HCT116 (cell line): ENCODE data around the gene SLC4A11. TPM values are rescaled to one million over a fixed set of nuclear protein-coding genes. Genes with fewer than 3 reads are reported as not detected.
"Not testable (repeated sequence)": the region's sequence is repeated elsewhere in the genome, so short reads cannot be mapped to it uniquely, and the experiment has no call there.

ENCODE experiments used
- ATAC-seq: fragments of 200-7000 bp; cut with Tn5 transposase; 2 replicates; pipeline ENCODE4 v1.9.1; 2020; ENCODE audit warnings: mild to moderate bottlenecking, moderate library complexity
- BruUV-seq: library from RNA; stranded (reverse); fragments of 400-500 nt; replicated peaks from 2 replicates; lab custom pipeline; 2021; lab: Mats Ljungman, UMichigan
- CTCF ChIA-PET: fragments of 300-600 bp; sonication (Branson Sonifier 250); formaldehyde crosslinking; loops from one replicate; lab custom pipeline; 2021; ENCODE audit warnings: antibody characterized with exemption; lab: Charles Lee
- POLR2A ChIA-PET: fragments of 300-600, 350-600 bp; sonication (Branson Sonifier 250); formaldehyde crosslinking; loops from one replicate; lab custom pipeline; 2021; ENCODE audit warnings: antibody characterized with exemption; lab: Charles Lee
- RAD21 ChIA-PET, 2 experiments: fragments of 300-600 bp; sonication (Branson Sonifier 250); formaldehyde crosslinking; loops; one replicate each; lab custom pipeline; 2023; ENCODE audit warnings: low total read pairs in 2 of 2; ENCODE audit not compliant: uncharacterized antibody in 2 of 2, unreplicated experiment in 2 of 2, low non-redundant PET in 1 of 2; lab: Charles Lee
- DNase-seq: peaks from one replicate; pipeline ENCODE4 v3.0.0-alpha.2; 2010; ENCODE audit warnings: low read depth, low spot score
- H2AFZ ChIP-seq: fragments of 200-600 bp; shearing (Covaris generic), sonication (generic); 2 replicates; pipeline ENCODE4 v1.6.1; 2017; ENCODE audit warnings: low read depth, mixed run types, mixed read lengths, antibody characterized with exemption, low read length; ENCODE audit not compliant: poor library complexity, severe bottlenecking
- H3K27ac ChIP-seq: 2 replicates; pipeline ENCODE4 v1.5.1; 2012; ENCODE audit warnings: low read depth, low read length
- H3K27me3 ChIP-seq: fragments of 200-600 bp; sonication (generic); 2 replicates; pipeline ENCODE4 v1.6.1; 2016; ENCODE audit warnings: mixed run types, low read length, mixed read lengths; ENCODE audit not compliant: insufficient read depth
- H3K36me3 ChIP-seq, 2 experiments: fragments of 200-500 bp in 1 of 2; fragments of 200-600 bp in 1 of 2; sonication (Bioruptor generic) in 1 of 2; sonication (generic) in 1 of 2; 2 replicates each; pipeline versions ENCODE4 v1.5.1 to v1.6.1; 2014 to 2016; ENCODE audit warnings: low read length in 2 of 2, inconsistent platforms in 1 of 2, mixed read lengths in 1 of 2, mixed run types in 1 of 2; ENCODE audit not compliant: insufficient read depth in 2 of 2, control insufficient read depth in 1 of 2
- H3K4me1 ChIP-seq, 2 experiments: fragments of 200-600 bp in 1 of 2; sonication (generic) in 1 of 2; 2 replicates each; pipeline versions ENCODE4 v1.5.1 to v1.6.1; 2012 to 2017; ENCODE audit warnings: low read length in 2 of 2, inconsistent platforms in 1 of 2, mild to moderate bottlenecking in 1 of 2, mixed read lengths in 1 of 2, mixed run types in 1 of 2, moderate library complexity in 1 of 2; ENCODE audit not compliant: insufficient read depth in 2 of 2, control insufficient read depth in 1 of 2
- H3K4me2 ChIP-seq: fragments of 200-600 bp; sonication (generic); 2 replicates; pipeline ENCODE4 v1.6.1; 2017; ENCODE audit warnings: mixed run types, low read length, mixed read lengths
- H3K4me3 ChIP-seq, 2 experiments: fragments of 200-600 bp in 1 of 2; sonication (generic) in 1 of 2; replicated peaks in 1 of 2; 2 replicates each; pipeline ENCODE4 v1.5.1; 2011 to 2016; ENCODE audit warnings: low read length in 2 of 2, control low read depth in 1 of 2, low read depth in 1 of 2, mild to moderate bottlenecking in 1 of 2, mixed read lengths in 1 of 2, mixed run types in 1 of 2
- H3K79me2 ChIP-seq: fragments of 200-600 bp; sonication (generic); 2 replicates; pipeline ENCODE4 v1.6.1; 2017; ENCODE audit warnings: mild to moderate bottlenecking, mixed run types, low read length, moderate library complexity, mixed read lengths; ENCODE audit not compliant: insufficient read depth
- H3K9ac ChIP-seq: fragments of 200-600 bp; sonication (generic); 2 replicates; pipeline ENCODE4 v1.6.1; 2016; ENCODE audit warnings: low read length, mixed read lengths
- H3K9me2 ChIP-seq: fragments of 200-600 bp; sonication (generic), shearing (Covaris generic); 2 replicates; pipeline ENCODE4 v1.6.1; 2017; ENCODE audit warnings: mixed run types, mild to moderate bottlenecking, moderate library complexity; ENCODE audit not compliant: insufficient read depth
- H3K9me3 ChIP-seq, 2 experiments: fragments of 200-500 bp in 1 of 2; fragments of 200-600 bp in 1 of 2; sonication (Bioruptor generic) in 1 of 2; sonication (generic) in 1 of 2; 2 replicates each; pipeline ENCODE4 v1.6.1; 2014 to 2017; ENCODE audit warnings: low read length in 2 of 2, mixed read lengths in 2 of 2, inconsistent platforms in 1 of 2, low read depth in 1 of 2, mild to moderate bottlenecking in 1 of 2, mixed run types in 1 of 2, moderate library complexity in 1 of 2; ENCODE audit not compliant: control insufficient read depth in 1 of 2, insufficient read depth in 1 of 2
- H4K20me1 ChIP-seq: fragments of 200-600 bp; sonication (generic), shearing (Covaris generic); 2 replicates; pipeline ENCODE4 v1.6.1; 2017; ENCODE audit warnings: mixed run types, mild to moderate bottlenecking, moderate library complexity; ENCODE audit not compliant: insufficient read depth
- JUND ChIP-seq: IDR thresholded peaks from 2 replicates; pipeline ENCODE4 v1.6.1; 2012
- TCF7L2 ChIP-seq: IDR thresholded peaks from 2 replicates; pipeline ENCODE4 v1.7.0; 2011; ENCODE audit warnings: borderline replicate concordance, inconsistent platforms; ENCODE audit not compliant: insufficient read depth, insufficient read length; ENCODE audit errors: extremely low read depth
- YY1 ChIP-seq: IDR thresholded peaks from 2 replicates; pipeline ENCODE4 v1.6.1; 2011; ENCODE audit warnings: low read length, low read depth, moderate library complexity, mild to moderate bottlenecking; ENCODE audit not compliant: insufficient replicate concordance; ENCODE audit errors: extremely low read depth
- ZFX ChIP-seq: fragments of 450-650 bp; IDR thresholded peaks from 2 replicates; pipeline ENCODE4 v1.6.1; 2017
- ZNF274 ChIP-seq: fragments of 200-500 bp; sonication (Bioruptor generic); IDR thresholded peaks from 2 replicates; pipeline ENCODE4 v1.6.1; 2014; ENCODE audit warnings: mild to moderate bottlenecking, low read depth, low read length, inconsistent platforms
- intact Hi-C: fragments of 100-400 bp; cut with micrococcal nuclease; formaldehyde crosslinking; loops from 2 replicates; pipeline ENCODE4 v1.10.0; 2022
- total RNA-seq: library from RNA; stranded (reverse); gene quantifications from one replicate; pipeline ENCODE4 v1.2.1, GENCODE V29; 2021; ENCODE audit not compliant: unreplicated experiment
- TF ChIP-seq, protein P1 (sequence below): IDR thresholded peaks from 2 replicates; pipeline ENCODE4 v1.6.1; 2011; ENCODE audit warnings: mild to moderate bottlenecking, low read length, moderate library complexity; ENCODE audit not compliant: insufficient replicate concordance; ENCODE audit errors: extremely low read depth

SLC4A11 gene
- total RNA-seq, 1 experiment from 2014 or later: 22.7 TPM

DNA sequence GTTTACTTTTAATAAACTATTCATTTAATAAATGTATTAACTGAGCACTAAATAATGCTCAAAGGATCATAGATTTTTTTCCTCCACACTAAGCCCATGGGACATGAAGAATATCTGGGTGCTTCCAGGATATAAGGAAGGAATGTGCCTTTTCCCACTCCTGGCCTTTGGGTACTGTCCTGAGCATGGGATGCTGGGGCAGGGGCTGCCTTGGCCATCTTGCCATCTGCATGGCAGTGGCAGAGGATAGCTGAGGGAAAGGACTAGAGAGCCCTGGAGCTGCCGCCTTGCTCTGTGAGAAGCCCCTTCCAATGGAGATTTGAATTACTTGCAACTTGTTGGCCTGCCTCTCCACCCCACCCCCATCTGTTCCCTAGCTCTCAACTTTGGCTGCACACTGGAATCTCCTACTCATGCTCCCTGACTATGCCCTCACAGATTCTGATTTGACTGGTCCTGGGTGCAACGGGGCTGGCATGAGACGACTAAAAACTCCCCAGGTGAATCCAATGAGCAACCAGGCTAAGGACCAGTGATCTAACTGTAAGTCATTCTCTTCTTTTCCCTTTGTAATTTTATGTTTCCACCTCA is 50.1 kb downstream of the SLC4A11 start (continued):
- TF ChIP-seq, protein P1, sequence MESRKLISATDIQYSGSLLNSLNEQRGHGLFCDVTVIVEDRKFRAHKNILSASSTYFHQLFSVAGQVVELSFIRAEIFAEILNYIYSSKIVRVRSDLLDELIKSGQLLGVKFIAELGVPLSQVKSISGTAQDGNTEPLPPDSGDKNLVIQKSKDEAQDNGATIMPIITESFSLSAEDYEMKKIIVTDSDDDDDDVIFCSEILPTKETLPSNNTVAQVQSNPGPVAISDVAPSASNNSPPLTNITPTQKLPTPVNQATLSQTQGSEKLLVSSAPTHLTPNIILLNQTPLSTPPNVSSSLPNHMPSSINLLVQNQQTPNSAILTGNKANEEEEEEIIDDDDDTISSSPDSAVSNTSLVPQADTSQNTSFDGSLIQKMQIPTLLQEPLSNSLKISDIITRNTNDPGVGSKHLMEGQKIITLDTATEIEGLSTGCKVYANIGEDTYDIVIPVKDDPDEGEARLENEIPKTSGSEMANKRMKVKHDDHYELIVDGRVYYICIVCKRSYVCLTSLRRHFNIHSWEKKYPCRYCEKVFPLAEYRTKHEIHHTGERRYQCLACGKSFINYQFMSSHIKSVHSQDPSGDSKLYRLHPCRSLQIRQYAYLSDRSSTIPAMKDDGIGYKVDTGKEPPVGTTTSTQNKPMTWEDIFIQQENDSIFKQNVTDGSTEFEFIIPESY: no peak
- no peak for TF ChIP-seq TCF7L2
- TF ChIP-seq JUND: no peak
- no peak for TF ChIP-seq ZFX
- TF ChIP-seq ZNF274: no peak
- no peak for TF ChIP-seq YY1

DNA sequence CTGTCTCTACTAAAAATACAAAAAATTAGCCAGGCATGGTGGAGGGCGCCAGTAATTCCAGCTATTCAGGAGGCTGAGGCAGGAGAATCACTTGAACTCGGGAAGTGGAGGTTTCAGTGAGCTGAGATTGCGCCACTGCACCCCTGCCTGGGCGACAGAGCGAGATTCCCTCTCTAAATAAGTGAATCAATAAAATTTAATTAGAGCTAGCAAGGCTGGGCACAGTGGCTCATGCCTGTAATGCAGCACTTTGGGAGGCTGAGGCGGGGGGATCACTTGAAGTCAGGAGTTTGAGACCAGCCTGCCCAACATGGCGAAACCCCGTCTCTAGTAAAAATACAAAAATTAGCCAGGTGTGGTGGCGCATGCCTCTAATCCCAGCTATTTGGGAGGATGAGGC is 51.1 kb downstream of the SLC4A11 start:
- RAD21 ChIA-PET: not testable (repeated sequence)

More for the DNA sequence above, 51.1 kb downstream of the SLC4A11 start:
- H3K79me2 ChIP-seq, H3K27me3 ChIP-seq, H3K9me2 ChIP-seq, H3K27ac ChIP-seq, CTCF ChIA-PET, H3K4me1 ChIP-seq, H3K4me2 ChIP-seq, intact Hi-C loops, H3K9me3 ChIP-seq, BruUV-seq, ATAC-seq, H2AFZ ChIP-seq, H3K4me3 ChIP-seq, POLR2A ChIA-PET, H4K20me1 ChIP-seq, H3K9ac ChIP-seq, DNase-seq: not testable (repeated sequence)
- H3K36me3 ChIP-seq: peaks cover 10 to 16% of the 10 kb centered on the region in 2 experiments; a peak in 3 of 4 replicates
